Kidney (tissue), 14 donors: ENCODE data around the gene C13orf46. TPM values are rescaled to one million over a fixed set of nuclear protein-coding genes. Genes with fewer than 3 reads are reported as not detected.
A peak's percentile ranks its signal among the peaks of the same experiment; 100 is the strongest.

Experiments
- DNase-seq, 5 donors: peaks; one replicate each; pipeline ENCODE4 v3.0.0-alpha.2; 2013 to 2020
- FAIRE-seq: peaks from 2 replicates; lab custom pipeline; 2012; peaks lifted over from hg19 to GRCh38; lab: Jason Lieb, UNC
- H3K27ac ChIP-seq, 2 donors: one replicate each; pipeline ENCODE4 v1.7.0; 2013; ENCODE audit warnings: low read depth in 2 of 2, low read length in 2 of 2, inconsistent platforms in 1 of 2
- H3K27me3 ChIP-seq: one replicate; pipeline ENCODE4 v1.7.1; 2013; ENCODE audit warnings: low read length, inconsistent platforms; ENCODE audit not compliant: control insufficient read depth, insufficient read depth
- H3K36me3 ChIP-seq, 3 donors: one replicate each; pipeline versions ENCODE4 v1.7.0 to v1.7.1; 2013; ENCODE audit warnings: low read length in 3 of 3, control low read depth in 1 of 3, inconsistent platforms in 1 of 3; ENCODE audit not compliant: insufficient read depth in 3 of 3, control insufficient read depth in 2 of 3
- H3K4me1 ChIP-seq, 3 donors: one replicate each; pipeline versions ENCODE4 v1.7.0 to v1.7.1; 2013; ENCODE audit warnings: low read length in 3 of 3, inconsistent platforms in 1 of 3, low read depth in 1 of 3; ENCODE audit not compliant: control insufficient read depth in 2 of 3, insufficient read depth in 2 of 3
- H3K4me3 ChIP-seq, 3 donors: one replicate each; pipeline versions ENCODE4 v1.7.0 to v1.8.1; 2013; ENCODE audit warnings: low read length in 3 of 3, control low read depth in 1 of 3, inconsistent platforms in 1 of 3
- H3K9ac ChIP-seq, 3 donors: one replicate each; pipeline versions ENCODE4 v1.7.0 to v1.7.1; 2013; ENCODE audit warnings: low read length in 3 of 3, control low read depth in 1 of 3, inconsistent platforms in 1 of 3
- H3K9me3 ChIP-seq, 3 donors: one replicate each; pipeline versions ENCODE4 v1.7.0 to v1.7.1; 2013; ENCODE audit warnings: low read length in 3 of 3, control low read depth in 1 of 3, inconsistent platforms in 1 of 3; ENCODE audit not compliant: control insufficient read depth in 2 of 3, insufficient read depth in 1 of 3
- CTCF ChIP-seq: IDR thresholded peaks from 3 replicates; pipeline ENCODE4 v1.5.1; 2012; ENCODE audit warnings: mild to moderate bottlenecking, moderate library complexity, borderline replicate concordance; ENCODE audit not compliant: insufficient read depth; ENCODE audit errors: extremely low read depth
- intact Hi-C: fragments of 100-400 bp; cut with DNase I; formaldehyde crosslinking; loops from one replicate; pipeline ENCODE4 v1.11.1; 2022
- polyA plus RNA-seq: library from polyadenylated mRNA; stranded (reverse); fragments of 350-450 nt; fragmentation: Illumina TruSeq; extraction: RNeasy Lipid Tissue Mini Kit (QIAGEN cat#74804); gene quantifications from one replicate; pipeline ENCODE4 v1.2.3, GENCODE V29; 2014; ENCODE audit warnings: low read depth, low replicate concordance; ENCODE audit not compliant: insufficient read depth
- total RNA-seq: library from RNA; stranded (reverse); fragmentation: NEBNext Ultra II Directional; extraction: Animal tissue kit (Norgen Biotek cat#: 25700); gene quantifications from one replicate; pipeline ENCODE4 v1.2.1, GENCODE V29; 2021
- donor health status: control.
- donor health status: control.
- donor health status: control.
- donor health status: control.
- donor health status: control.
- donor health status: DM: yes; HTN: yes; CAD: no.
- donor health status: Normal renal cell carcinoma (clear cell type).

Gene C13orf46
- total and polyA plus RNA-seq, 2 donors from 2014 or later: 1.1 TPM; not detected in 1

GRCh38 chr13:113952983-113953520, 20.8 kb downstream of the C13orf46 start:
- FAIRE-seq (no peak), DNase-seq (peak in 1 of 5 donors; percentile 69)
- no peak for TF ChIP-seq CTCF

GRCh38 chr13:113952151-113952982, 21.5 kb downstream of the C13orf46 start:
- TF ChIP-seq CTCF: no peak
- Histone ChIP-seq H3K4me1 (no peaks in the 10 kb centered on the region), H3K27me3 (no peaks in the 10 kb centered on the region), H3K36me3 (no peaks in the 10 kb centered on the region), H3K27ac (no peak overlapping the region), H3K9me3 (no peaks in the 10 kb centered on the region), H3K9ac (no peak overlapping the region), H3K4me3 (no peak overlapping the region)
- intact Hi-C loops: loop anchor here (5.0 kb wide), 1 partner anchor 270 kb away; no protein-coding TSS in a partner anchor
- FAIRE-seq (no peak), DNase-seq (peak in 1 of 5 donors; percentile 55)

More at GRCh38 chr13:113952983-113953520, 20.8 kb downstream of the C13orf46 start:
- no peak overlapping the region for H3K27ac ChIP-seq
- no peaks in the 10 kb centered on the region for H3K4me1 ChIP-seq
- no peak overlapping the region for H3K4me3 ChIP-seq
- intact Hi-C loops: loop anchor here (5.0 kb wide), 1 partner anchor 269 kb away; no protein-coding TSS in a partner anchor
- no peaks in the 10 kb centered on the region for H3K9me3 ChIP-seq
- H3K36me3 ChIP-seq: no peaks in the 10 kb centered on the region
- H3K27me3 ChIP-seq: no peaks in the 10 kb centered on the region
- no peak overlapping the region for H3K9ac ChIP-seq

- no peak overlapping the region for H3K27ac ChIP-seq
- H3K9me3 ChIP-seq: no peaks in the 10 kb centered on the region
- peak; percentile 60 for TF ChIP-seq CTCF
- intact Hi-C loops: loop anchor here (5.0 kb wide), 1 partner anchor 271 kb away; no protein-coding TSS in a partner anchor
- H3K4me3 ChIP-seq: no peak overlapping the region
- H3K27me3 ChIP-seq: no peaks in the 10 kb centered on the region
- H3K9ac ChIP-seq: peak overlapping the region in 1 of 3 donors; percentile 17
- no peak for FAIRE-seq
- peak; percentile 67 to 95 (median 76) for DNase-seq
- H3K36me3 ChIP-seq: no peaks in the 10 kb centered on the region
- H3K4me1 ChIP-seq: no peaks in the 10 kb centered on the region
These were observed 22.5 kb downstream of the C13orf46 start for GRCh38 chr13:113951246-113951999.
